ENCODE measurements around the gene TSG101. TPM values are rescaled to one million over a fixed set of nuclear protein-coding genes. Genes with fewer than 3 reads are reported as not detected.

TSG101 gene
- total and polyA plus RNA-seq, 4 donors, result 29.7 to 53.1 (median 37.8) TPM

DNA sequence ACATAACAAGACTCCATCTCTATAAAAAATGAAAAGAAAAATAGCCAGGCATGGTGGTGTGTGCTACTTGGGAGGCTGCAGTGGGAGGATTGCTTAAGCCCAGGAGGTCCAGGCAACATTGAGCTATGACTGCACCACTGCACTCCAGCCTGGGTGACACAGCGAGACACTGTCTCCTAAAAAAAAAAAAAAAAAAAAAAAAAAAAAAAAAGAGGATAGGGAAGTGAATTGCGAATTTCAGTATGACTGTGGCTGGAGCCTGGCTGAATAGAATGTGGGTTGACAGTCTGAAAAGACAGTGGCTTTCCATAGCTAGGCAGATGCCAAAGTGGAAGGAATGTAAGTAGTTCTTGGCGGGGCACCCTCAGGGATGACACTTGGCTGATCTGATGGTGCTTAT, 77.5 kb downstream of the TSG101 start:
- TF ChIP-seq, protein P1, sequence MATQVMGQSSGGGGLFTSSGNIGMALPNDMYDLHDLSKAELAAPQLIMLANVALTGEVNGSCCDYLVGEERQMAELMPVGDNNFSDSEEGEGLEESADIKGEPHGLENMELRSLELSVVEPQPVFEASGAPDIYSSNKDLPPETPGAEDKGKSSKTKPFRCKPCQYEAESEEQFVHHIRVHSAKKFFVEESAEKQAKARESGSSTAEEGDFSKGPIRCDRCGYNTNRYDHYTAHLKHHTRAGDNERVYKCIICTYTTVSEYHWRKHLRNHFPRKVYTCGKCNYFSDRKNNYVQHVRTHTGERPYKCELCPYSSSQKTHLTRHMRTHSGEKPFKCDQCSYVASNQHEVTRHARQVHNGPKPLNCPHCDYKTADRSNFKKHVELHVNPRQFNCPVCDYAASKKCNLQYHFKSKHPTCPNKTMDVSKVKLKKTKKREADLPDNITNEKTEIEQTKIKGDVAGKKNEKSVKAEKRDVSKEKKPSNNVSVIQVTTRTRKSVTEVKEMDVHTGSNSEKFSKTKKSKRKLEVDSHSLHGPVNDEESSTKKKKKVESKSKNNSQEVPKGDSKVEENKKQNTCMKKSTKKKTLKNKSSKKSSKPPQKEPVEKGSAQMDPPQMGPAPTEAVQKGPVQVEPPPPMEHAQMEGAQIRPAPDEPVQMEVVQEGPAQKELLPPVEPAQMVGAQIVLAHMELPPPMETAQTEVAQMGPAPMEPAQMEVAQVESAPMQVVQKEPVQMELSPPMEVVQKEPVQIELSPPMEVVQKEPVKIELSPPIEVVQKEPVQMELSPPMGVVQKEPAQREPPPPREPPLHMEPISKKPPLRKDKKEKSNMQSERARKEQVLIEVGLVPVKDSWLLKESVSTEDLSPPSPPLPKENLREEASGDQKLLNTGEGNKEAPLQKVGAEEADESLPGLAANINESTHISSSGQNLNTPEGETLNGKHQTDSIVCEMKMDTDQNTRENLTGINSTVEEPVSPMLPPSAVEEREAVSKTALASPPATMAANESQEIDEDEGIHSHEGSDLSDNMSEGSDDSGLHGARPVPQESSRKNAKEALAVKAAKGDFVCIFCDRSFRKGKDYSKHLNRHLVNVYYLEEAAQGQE (IDR thresholded peaks at IDR 0.05), result no peak
- no peak for TF ChIP-seq FOXA2 (IDR thresholded peaks at IDR 0.05)
- no peak for TF ChIP-seq SP1 (IDR thresholded peaks at IDR 0.05)
- no peak for TF ChIP-seq RAD21 (IDR thresholded peaks at IDR 0.05)
- no peak for TF ChIP-seq RXRA (IDR thresholded peaks at IDR 0.05)
- no peak for TF ChIP-seq JUND (IDR thresholded peaks at IDR 0.05)
- TF ChIP-seq, protein P2, sequence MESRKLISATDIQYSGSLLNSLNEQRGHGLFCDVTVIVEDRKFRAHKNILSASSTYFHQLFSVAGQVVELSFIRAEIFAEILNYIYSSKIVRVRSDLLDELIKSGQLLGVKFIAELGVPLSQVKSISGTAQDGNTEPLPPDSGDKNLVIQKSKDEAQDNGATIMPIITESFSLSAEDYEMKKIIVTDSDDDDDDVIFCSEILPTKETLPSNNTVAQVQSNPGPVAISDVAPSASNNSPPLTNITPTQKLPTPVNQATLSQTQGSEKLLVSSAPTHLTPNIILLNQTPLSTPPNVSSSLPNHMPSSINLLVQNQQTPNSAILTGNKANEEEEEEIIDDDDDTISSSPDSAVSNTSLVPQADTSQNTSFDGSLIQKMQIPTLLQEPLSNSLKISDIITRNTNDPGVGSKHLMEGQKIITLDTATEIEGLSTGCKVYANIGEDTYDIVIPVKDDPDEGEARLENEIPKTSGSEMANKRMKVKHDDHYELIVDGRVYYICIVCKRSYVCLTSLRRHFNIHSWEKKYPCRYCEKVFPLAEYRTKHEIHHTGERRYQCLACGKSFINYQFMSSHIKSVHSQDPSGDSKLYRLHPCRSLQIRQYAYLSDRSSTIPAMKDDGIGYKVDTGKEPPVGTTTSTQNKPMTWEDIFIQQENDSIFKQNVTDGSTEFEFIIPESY (IDR thresholded peaks at IDR 0.05), result no peak
- TF ChIP-seq YY1 (IDR thresholded peaks at IDR 0.05), result no peak
- TF ChIP-seq GABPA (IDR thresholded peaks at IDR 0.05 in 1 of 2, conservative IDR thresholded peaks at IDR 0.05 in 1 of 2), result no peak
- no peak for TF ChIP-seq EGR1 (IDR thresholded peaks at IDR 0.05; ENCODE audit: low read depth in 2 of 2)
- no peak for TF ChIP-seq FOXA1 (IDR thresholded peaks at IDR 0.05)
- TF ChIP-seq, protein P3, sequence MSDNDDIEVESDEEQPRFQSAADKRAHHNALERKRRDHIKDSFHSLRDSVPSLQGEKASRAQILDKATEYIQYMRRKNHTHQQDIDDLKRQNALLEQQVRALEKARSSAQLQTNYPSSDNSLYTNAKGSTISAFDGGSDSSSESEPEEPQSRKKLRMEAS (IDR thresholded peaks at IDR 0.05), result no peak
- TF ChIP-seq, protein P4, sequence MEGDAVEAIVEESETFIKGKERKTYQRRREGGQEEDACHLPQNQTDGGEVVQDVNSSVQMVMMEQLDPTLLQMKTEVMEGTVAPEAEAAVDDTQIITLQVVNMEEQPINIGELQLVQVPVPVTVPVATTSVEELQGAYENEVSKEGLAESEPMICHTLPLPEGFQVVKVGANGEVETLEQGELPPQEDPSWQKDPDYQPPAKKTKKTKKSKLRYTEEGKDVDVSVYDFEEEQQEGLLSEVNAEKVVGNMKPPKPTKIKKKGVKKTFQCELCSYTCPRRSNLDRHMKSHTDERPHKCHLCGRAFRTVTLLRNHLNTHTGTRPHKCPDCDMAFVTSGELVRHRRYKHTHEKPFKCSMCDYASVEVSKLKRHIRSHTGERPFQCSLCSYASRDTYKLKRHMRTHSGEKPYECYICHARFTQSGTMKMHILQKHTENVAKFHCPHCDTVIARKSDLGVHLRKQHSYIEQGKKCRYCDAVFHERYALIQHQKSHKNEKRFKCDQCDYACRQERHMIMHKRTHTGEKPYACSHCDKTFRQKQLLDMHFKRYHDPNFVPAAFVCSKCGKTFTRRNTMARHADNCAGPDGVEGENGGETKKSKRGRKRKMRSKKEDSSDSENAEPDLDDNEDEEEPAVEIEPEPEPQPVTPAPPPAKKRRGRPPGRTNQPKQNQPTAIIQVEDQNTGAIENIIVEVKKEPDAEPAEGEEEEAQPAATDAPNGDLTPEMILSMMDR (IDR thresholded peaks at IDR 0.05; ENCODE audit: low read depth, low read length, missing input control), result no peak
- TF ChIP-seq, protein P5, sequence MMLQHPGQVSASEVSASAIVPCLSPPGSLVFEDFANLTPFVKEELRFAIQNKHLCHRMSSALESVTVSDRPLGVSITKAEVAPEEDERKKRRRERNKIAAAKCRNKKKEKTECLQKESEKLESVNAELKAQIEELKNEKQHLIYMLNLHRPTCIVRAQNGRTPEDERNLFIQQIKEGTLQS (IDR thresholded peaks at IDR 0.05), result no peak
- TF ChIP-seq TAF1 (conservative IDR thresholded peaks at IDR 0.05), result no peak
- no peak for TF ChIP-seq NR2F2 (IDR thresholded peaks at IDR 0.05)
- no peak for TF ChIP-seq HNF4G (IDR thresholded peaks at IDR 0.05)
- TF ChIP-seq HNF4A (conservative IDR thresholded peaks at IDR 0.05), result no peak
- 88% methylated on average over 3 of the region's 3 CpGs for WGBS
- Histone ChIP-seq H3K27ac (ENCODE audit: low read depth in 1 of 2, low read length in 2 of 2) (no peak overlapping the region), H3K9ac (ENCODE audit: low read depth in 1 of 2, low read length in 2 of 2) (no peak overlapping the region), H3K27me3 (ENCODE audit: control insufficient read depth in 4 of 4, insufficient read depth in 4 of 4, low read length in 3 of 4) (no peaks in the 10 kb centered on the region), H3K4me1 (ENCODE audit: control insufficient read depth in 4 of 4, insufficient read depth in 4 of 4, low read length in 3 of 4) (no peaks in the 10 kb centered on the region), H3K9me3 (ENCODE audit: control insufficient read depth in 4 of 4, low read length in 3 of 4) (no peaks in the 10 kb centered on the region), H3K36me3 (ENCODE audit: control insufficient read depth in 4 of 4, insufficient read depth in 3 of 4, low read depth in 1 of 4, low read length in 3 of 4) (no peaks in the 10 kb centered on the region), H3K4me3 (ENCODE audit: low read depth in 1 of 3, low read length in 3 of 3) (no peak overlapping the region)
- no peak for DNase-seq (ENCODE audit: low spot score)

Measured in liver (tissue), 9 donors.